HepG2 (cell line): ENCODE measurements around the gene MED13. TPM values are rescaled to one million over a fixed set of nuclear protein-coding genes. Genes with fewer than 3 reads are reported as not detected.
A peak's percentile ranks its signal among the peaks of the same experiment; 100 is the strongest.

ENCODE experiments used
- BCL3 ChIP-seq: sonication (generic); formaldehyde crosslinking; IDR thresholded peaks from 2 replicates; pipeline ENCODE4 v1.5.1; 2020; ENCODE audit warnings: mild to moderate bottlenecking, missing genetic modification reagents, moderate library complexity
- HMGXB4 ChIP-seq, 2 experiments: sonication (generic) in 1 of 2; formaldehyde crosslinking in 1 of 2; IDR thresholded peaks; 2 replicates each; pipeline versions ENCODE4 v1.4.0 to v1.6.1; 2018 to 2020; ENCODE audit warnings: missing genetic modification reagents in 2 of 2, borderline replicate concordance in 1 of 2, low read depth in 1 of 2, mild to moderate bottlenecking in 1 of 2, missing biosample characterization in 1 of 2
- KDM5B ChIP-seq: sonication (generic); formaldehyde crosslinking; IDR thresholded peaks from 2 replicates; pipeline ENCODE4 v1.4.0; 2020; ENCODE audit warnings: missing genetic modification reagents, mild to moderate bottlenecking, borderline replicate concordance
- KLF16 ChIP-seq, 2 experiments: sonication (generic) in 1 of 2; formaldehyde crosslinking in 1 of 2; IDR thresholded peaks; 2 replicates each; pipeline versions ENCODE4 v1.6.1 to v1.8.0; 2016 to 2023; ENCODE audit warnings: missing genetic modification reagents in 2 of 2, missing compliant biosample characterization in 1 of 2
- ONECUT2 ChIP-seq: sonication (generic); formaldehyde crosslinking; IDR thresholded peaks from 2 replicates; pipeline ENCODE4 v1.4.0; 2020; ENCODE audit warnings: missing genetic modification reagents
- SMC3 ChIP-seq: IDR thresholded peaks from 2 replicates; pipeline ENCODE4 v1.6.1; 2011; ENCODE audit warnings: low read length, improper control_type of control experiment
- SP140L ChIP-seq: sonication (generic); formaldehyde crosslinking; IDR thresholded peaks from 2 replicates; pipeline ENCODE4 v1.4.0; 2020; ENCODE audit warnings: missing genetic modification reagents, borderline replicate concordance
- SP5 ChIP-seq: IDR thresholded peaks from 2 replicates; pipeline ENCODE4 v1.6.1; 2016; ENCODE audit warnings: low read depth, borderline replicate concordance
- TAF15 ChIP-seq: fragments of 200-400 bp; formaldehyde crosslinking; IDR thresholded peaks from one replicate; pipeline ENCODE4 v1.6.1; 2018; ENCODE audit warnings: mild to moderate bottlenecking, low read depth, low read length; ENCODE audit not compliant: poor library complexity, severe bottlenecking
- ZBTB26 ChIP-seq: IDR thresholded peaks from 2 replicates; pipeline ENCODE4 v1.6.1; 2016; ENCODE audit warnings: missing compliant biosample characterization, missing genetic modification reagents, borderline replicate concordance
- ZNF101 ChIP-seq: sonication (generic); formaldehyde crosslinking; IDR thresholded peaks from 2 replicates; pipeline ENCODE4 v1.4.0; 2020; ENCODE audit warnings: mild to moderate bottlenecking, low read depth, missing genetic modification reagents, borderline replicate concordance
- ZNF724P ChIP-seq: sonication (generic); formaldehyde crosslinking; IDR thresholded peaks from 2 replicates; pipeline ENCODE4 v1.8.0; 2022; ENCODE audit warnings: missing genetic modification reagents, borderline replicate concordance
- ZSCAN29 ChIP-seq: sonication (generic); formaldehyde crosslinking; conservative IDR thresholded peaks from 2 replicates; pipeline ENCODE4 v1.4.0; 2020; ENCODE audit warnings: mild to moderate bottlenecking, missing genetic modification reagents
- ZSCAN9 ChIP-seq: IDR thresholded peaks from 2 replicates; pipeline ENCODE4 v1.6.1; 2016; ENCODE audit warnings: borderline replicate concordance
- polyA plus RNA-seq, 8 experiments: library from polyadenylated mRNA; depleted of rRNA in 3 of 8; stranded (reverse) in 7 of 8; unstranded in 1 of 8; fragments of >200 nt; fragmentation: Illumina TruSeq in 4 of 8; extraction: Trizol in 4 of 8; gene quantifications; 2 replicates each; pipeline versions ENCODE4 v1.2.1 to v1.2.3, GENCODE V29; 2011 to 2016; ENCODE audit warnings: low read depth in 4 of 8, missing spikeins in 1 of 8, mixed read lengths in 1 of 8; ENCODE audit not compliant: insufficient read depth in 1 of 8
- total RNA-seq, 5 experiments: library from RNA; depleted of rRNA; stranded (reverse); fragments of >200 nt; fragmentation: Illumina TruSeq; extraction: Trizol; gene quantifications; 2 replicates each; pipeline ENCODE4 v1.2.3, GENCODE V29; 2016; ENCODE audit warnings: low read depth in 1 of 5
- TF ChIP-seq, protein P1 (sequence below): fragments of 450-650 bp; IDR thresholded peaks from 2 replicates; pipeline ENCODE4 v1.6.1; 2016
- TF ChIP-seq, protein P2 (sequence below): sonication (generic); formaldehyde crosslinking; IDR thresholded peaks from 2 replicates; pipeline ENCODE4 v1.4.0; 2020; ENCODE audit warnings: mild to moderate bottlenecking, missing genetic modification reagents
- TF ChIP-seq, protein P3 (sequence below): sonication (generic); formaldehyde crosslinking; IDR thresholded peaks from 2 replicates; pipeline ENCODE4 v1.4.0; 2020; ENCODE audit warnings: missing genetic modification reagents

MED13 gene
- total and polyA plus RNA-seq, 2 of the 13 experiments (the other 11 are each of a cell fraction or from before 2014, with no cell fraction given), result 27.4 to 69.1 TPM

DNA sequence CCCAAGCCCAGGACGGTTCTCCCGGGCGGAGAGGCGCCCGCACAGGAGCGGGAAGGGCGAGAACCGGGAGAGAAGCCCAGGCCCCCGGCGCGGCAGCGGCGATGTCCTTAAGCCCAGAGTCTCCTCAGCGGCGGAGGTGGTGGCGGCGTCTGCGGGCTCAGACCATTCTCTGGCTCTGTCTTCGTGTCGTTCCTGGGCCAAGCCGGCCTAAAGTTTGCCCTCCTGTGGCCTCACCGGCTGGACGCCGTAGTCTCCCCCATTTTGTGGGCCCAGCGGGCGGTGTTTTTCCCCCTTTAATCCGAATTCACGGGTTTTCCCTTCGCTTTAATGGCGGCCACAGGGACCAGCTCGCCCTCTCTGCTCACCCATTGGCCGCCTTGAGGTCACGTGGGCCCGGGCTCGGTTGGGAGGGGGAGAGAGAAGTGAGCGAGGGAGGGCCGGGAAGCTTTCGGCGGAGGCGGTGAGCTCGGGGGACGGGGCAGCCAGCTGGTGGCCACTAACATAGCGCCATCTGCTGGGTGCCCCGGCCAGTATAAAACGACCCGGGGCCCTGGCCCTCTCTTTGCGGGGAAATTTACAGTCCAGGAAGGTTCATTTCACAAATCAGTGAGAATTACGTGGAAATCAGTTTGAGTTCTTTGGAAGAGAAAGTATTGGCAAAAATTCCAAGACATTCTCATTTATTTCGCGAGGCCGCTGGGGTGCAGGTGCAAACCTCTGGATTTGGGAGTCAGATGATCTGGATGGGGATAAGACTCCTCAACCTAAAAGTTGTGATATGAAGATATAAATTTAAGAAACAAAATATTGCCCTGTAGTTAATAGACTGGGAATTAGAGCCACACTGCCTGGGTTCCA is 762 bp upstream of the MED13 start (continued):
- TF ChIP-seq HMGXB4 (CRISPR knock-in tag; IDR thresholded peaks at IDR 0.05; ENCODE audit: borderline replicate concordance in 1 of 2, low read depth in 1 of 2) (peak; percentile 98 to 99), ONECUT2 (CRISPR knock-in tag) (no peak), ZSCAN9 (CRISPR knock-in tag) (0 out of 2 replicates have a peak, but pooled peaks have one; percentile 22), KDM5B (CRISPR knock-in tag) (peak; percentile 89; the same call in 1 of the 2 replicates), ZSCAN29 (peak; percentile 100), TAF15 (no peak), KLF16 (CRISPR knock-in tag; IDR thresholded peaks at IDR 0.05) (peak in 1 of 2 experiments; percentile 92; a peak in 2 of 4 replicates), ZNF101 (CRISPR knock-in tag) (no peak), SP140L (CRISPR knock-in tag) (0 out of 2 replicates have a peak, but pooled peaks have one; percentile 27), SMC3 (peak; percentile 74), SP5 (CRISPR knock-in tag) (0 out of 2 replicates have a peak, but pooled peaks have one; percentile 18), ZNF724P (CRISPR knock-in tag) (peak; percentile 97), BCL3 (CRISPR knock-in tag) (peak; percentile 46; the same call in 1 of the 2 replicates), ZBTB26 (peak; percentile 76; the same call in 1 of the 2 replicates)
- TF ChIP-seq, protein P1, sequence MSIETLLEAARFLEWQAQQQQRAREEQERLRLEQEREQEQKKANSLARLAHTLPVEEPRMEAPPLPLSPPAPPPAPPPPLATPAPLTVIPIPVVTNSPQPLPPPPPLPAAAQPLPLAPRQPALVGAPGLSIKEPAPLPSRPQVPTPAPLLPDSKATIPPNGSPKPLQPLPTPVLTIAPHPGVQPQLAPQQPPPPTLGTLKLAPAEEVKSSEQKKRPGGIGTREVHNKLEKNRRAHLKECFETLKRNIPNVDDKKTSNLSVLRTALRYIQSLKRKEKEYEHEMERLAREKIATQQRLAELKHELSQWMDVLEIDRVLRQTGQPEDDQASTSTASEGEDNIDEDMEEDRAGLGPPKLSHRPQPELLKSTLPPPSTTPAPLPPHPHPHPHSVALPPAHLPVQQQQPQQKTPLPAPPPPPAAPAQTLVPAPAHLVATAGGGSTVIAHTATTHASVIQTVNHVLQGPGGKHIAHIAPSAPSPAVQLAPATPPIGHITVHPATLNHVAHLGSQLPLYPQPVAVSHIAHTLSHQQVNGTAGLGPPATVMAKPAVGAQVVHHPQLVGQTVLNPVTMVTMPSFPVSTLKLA, result peak; percentile 53; the same call in 1 of the 2 replicates
- TF ChIP-seq, protein P2, sequence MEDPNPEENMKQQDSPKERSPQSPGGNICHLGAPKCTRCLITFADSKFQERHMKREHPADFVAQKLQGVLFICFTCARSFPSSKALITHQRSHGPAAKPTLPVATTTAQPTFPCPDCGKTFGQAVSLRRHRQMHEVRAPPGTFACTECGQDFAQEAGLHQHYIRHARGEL (CRISPR knock-in tag), result 0 out of 2 replicates have a peak, but pooled peaks have one; percentile 13
- TF ChIP-seq, protein P3, sequence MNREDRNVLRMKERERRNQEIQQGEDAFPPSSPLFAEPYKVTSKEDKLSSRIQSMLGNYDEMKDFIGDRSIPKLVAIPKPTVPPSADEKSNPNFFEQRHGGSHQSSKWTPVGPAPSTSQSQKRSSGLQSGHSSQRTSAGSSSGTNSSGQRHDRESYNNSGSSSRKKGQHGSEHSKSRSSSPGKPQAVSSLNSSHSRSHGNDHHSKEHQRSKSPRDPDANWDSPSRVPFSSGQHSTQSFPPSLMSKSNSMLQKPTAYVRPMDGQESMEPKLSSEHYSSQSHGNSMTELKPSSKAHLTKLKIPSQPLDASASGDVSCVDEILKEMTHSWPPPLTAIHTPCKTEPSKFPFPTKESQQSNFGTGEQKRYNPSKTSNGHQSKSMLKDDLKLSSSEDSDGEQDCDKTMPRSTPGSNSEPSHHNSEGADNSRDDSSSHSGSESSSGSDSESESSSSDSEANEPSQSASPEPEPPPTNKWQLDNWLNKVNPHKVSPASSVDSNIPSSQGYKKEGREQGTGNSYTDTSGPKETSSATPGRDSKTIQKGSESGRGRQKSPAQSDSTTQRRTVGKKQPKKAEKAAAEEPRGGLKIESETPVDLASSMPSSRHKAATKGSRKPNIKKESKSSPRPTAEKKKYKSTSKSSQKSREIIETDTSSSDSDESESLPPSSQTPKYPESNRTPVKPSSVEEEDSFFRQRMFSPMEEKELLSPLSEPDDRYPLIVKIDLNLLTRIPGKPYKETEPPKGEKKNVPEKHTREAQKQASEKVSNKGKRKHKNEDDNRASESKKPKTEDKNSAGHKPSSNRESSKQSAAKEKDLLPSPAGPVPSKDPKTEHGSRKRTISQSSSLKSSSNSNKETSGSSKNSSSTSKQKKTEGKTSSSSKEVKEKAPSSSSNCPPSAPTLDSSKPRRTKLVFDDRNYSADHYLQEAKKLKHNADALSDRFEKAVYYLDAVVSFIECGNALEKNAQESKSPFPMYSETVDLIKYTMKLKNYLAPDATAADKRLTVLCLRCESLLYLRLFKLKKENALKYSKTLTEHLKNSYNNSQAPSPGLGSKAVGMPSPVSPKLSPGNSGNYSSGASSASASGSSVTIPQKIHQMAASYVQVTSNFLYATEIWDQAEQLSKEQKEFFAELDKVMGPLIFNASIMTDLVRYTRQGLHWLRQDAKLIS (CRISPR knock-in tag), result no peak
